K562 (cell line): ENCODE data around the gene BBS1. TPM values are rescaled to one million over a fixed set of nuclear protein-coding genes. Genes with fewer than 3 reads are reported as not detected.

Experiments
- ARNT ChIP-seq, 2 experiments: fragments of 450-650 bp; IDR thresholded peaks; 2 replicates each; pipeline ENCODE4 v1.6.1; 2016; ENCODE audit warnings: mild to moderate bottlenecking in 1 of 2
- BCOR ChIP-seq: fragments of 450-650 bp; IDR thresholded peaks from 2 replicates; pipeline ENCODE4 v1.6.1; 2016
- CC2D1A ChIP-seq: fragments of 450-650 bp; IDR thresholded peaks from 2 replicates; pipeline ENCODE4 v1.6.1; 2017; ENCODE audit warnings: mild to moderate bottlenecking
- CEBPG ChIP-seq, 3 experiments: fragments of 200-800 bp in 1 of 3; sonication (Bioruptor generic) in 1 of 3; sonication (generic) in 1 of 3; formaldehyde crosslinking in 1 of 3; IDR thresholded peaks in 2 of 3; conservative IDR thresholded peaks in 1 of 3; 2 replicates each; pipeline versions ENCODE4 v1.6.1 to v1.8.0; 2016 to 2022; ENCODE audit warnings: missing compliant biosample characterization in 2 of 3, missing genetic modification characterization in 2 of 3, mild to moderate bottlenecking in 1 of 3, missing genetic modification reagents in 1 of 3
- CSDE1 ChIP-seq, 2 experiments: fragments of 450-650 bp; IDR thresholded peaks; 2 replicates each; pipeline ENCODE4 v1.6.1; 2016; ENCODE audit warnings: mild to moderate bottlenecking in 1 of 2
- HDAC1 ChIP-seq, 2 experiments: fragments of 450-650 bp; IDR thresholded peaks; 2 replicates each; pipeline ENCODE4 v1.6.1; 2016 to 2017; ENCODE audit warnings: inconsistent platforms in 1 of 2, mild to moderate bottlenecking in 1 of 2, moderate library complexity in 1 of 2
- HDAC2 ChIP-seq: fragments of 450-650 bp; IDR thresholded peaks from 2 replicates; pipeline ENCODE4 v1.6.1; 2016; ENCODE audit warnings: mild to moderate bottlenecking
- HDGF ChIP-seq: fragments of 450-650 bp; IDR thresholded peaks from 2 replicates; pipeline ENCODE4 v1.6.1; 2016
- KAT7 ChIP-seq: sonication (generic); formaldehyde crosslinking; IDR thresholded peaks from 2 replicates; pipeline ENCODE4 v1.8.0; 2022; ENCODE audit warnings: missing genetic modification reagents, mild to moderate bottlenecking, borderline replicate concordance
- KDM1A ChIP-seq, 2 experiments: fragments of 450-650 bp; IDR thresholded peaks; 2 replicates each; pipeline ENCODE4 v1.6.1; 2016; ENCODE audit warnings: mild to moderate bottlenecking in 2 of 2
- KLF6 ChIP-seq: fragments of 250-450 bp; sonication (Bioruptor Pico); IDR thresholded peaks from 2 replicates; pipeline ENCODE4 v1.4.0; 2020; ENCODE audit warnings: mild to moderate bottlenecking, moderate library complexity, borderline replicate concordance
- LCOR ChIP-seq: sonication (generic); formaldehyde crosslinking; IDR thresholded peaks from 2 replicates; pipeline ENCODE4 v1.8.0; 2022; ENCODE audit warnings: mild to moderate bottlenecking, missing genetic modification reagents
- MCM5 ChIP-seq: fragments of 450-650 bp; IDR thresholded peaks from 2 replicates; pipeline ENCODE4 v1.6.1; 2016; ENCODE audit warnings: low read depth
- MED1 ChIP-seq: sonication (generic); formaldehyde crosslinking; IDR thresholded peaks from 2 replicates; pipeline ENCODE4 v1.8.1; 2023; ENCODE audit warnings: missing genetic modification reagents, borderline replicate concordance
- MEF2D ChIP-seq: conservative IDR thresholded peaks from 2 replicates; pipeline ENCODE4 v1.6.1; 2016; ENCODE audit warnings: low read depth, missing genetic modification characterization, missing compliant biosample characterization
- PHF20 ChIP-seq: fragments of 450-650 bp; IDR thresholded peaks from 2 replicates; pipeline ENCODE4 v1.6.1; 2018; ENCODE audit not compliant: partially characterized antibody
- PTBP1 ChIP-seq: fragments of 200-400 bp; formaldehyde crosslinking; IDR thresholded peaks from 2 replicates; pipeline ENCODE4 v1.6.1; 2017; ENCODE audit warnings: low read depth, low read length
- SMAD4 ChIP-seq: fragments of 250-450 bp; sonication (Bioruptor Pico); conservative IDR thresholded peaks from 2 replicates; pipeline ENCODE4 v1.8.0; 2021; ENCODE audit warnings: inconsistent platforms, mild to moderate bottlenecking, moderate library complexity
- TOE1 ChIP-seq, 2 experiments: fragments of 450-650 bp in 1 of 2; sonication (generic) in 1 of 2; formaldehyde crosslinking in 1 of 2; IDR thresholded peaks; 2 replicates each; pipeline versions ENCODE4 v1.7.1 to v1.8.0; 2016 to 2022; ENCODE audit warnings: borderline replicate concordance in 2 of 2, mild to moderate bottlenecking in 2 of 2, antibody characterized with exemption in 1 of 2, inconsistent platforms in 1 of 2, low read depth in 1 of 2, missing genetic modification reagents in 1 of 2, moderate library complexity in 1 of 2
- TRIM28 ChIP-seq: fragments of 450-650 bp; IDR thresholded peaks from 2 replicates; pipeline ENCODE4 v1.6.1; 2017
- VEZF1 ChIP-seq: fragments of 200-800 bp; sonication (Bioruptor generic); IDR thresholded peaks from 2 replicates; pipeline ENCODE4 v1.6.1; 2017; ENCODE audit warnings: missing genetic modification characterization, missing compliant biosample characterization
- ZFP36 ChIP-seq: fragments of 150-350 bp; IDR thresholded peaks from 2 replicates; pipeline ENCODE4 v1.6.1; 2018; ENCODE audit warnings: low read length, low read depth; ENCODE audit not compliant: partially characterized antibody
- ZNF282 ChIP-seq: sonication (generic); formaldehyde crosslinking; IDR thresholded peaks from 2 replicates; pipeline ENCODE4 v1.8.1; 2023; ENCODE audit warnings: missing genetic modification reagents
- ZNF740 ChIP-seq, 3 experiments: fragments of 200-800 bp in 1 of 3; sonication (Bioruptor generic) in 1 of 3; sonication (generic) in 1 of 3; formaldehyde crosslinking in 1 of 3; IDR thresholded peaks; 2 replicates each; pipeline versions ENCODE4 v1.6.1 to v1.8.0; 2016 to 2022; ENCODE audit warnings: mild to moderate bottlenecking in 2 of 3, missing compliant biosample characterization in 2 of 3, missing genetic modification characterization in 2 of 3, missing genetic modification reagents in 1 of 3
- polyA plus RNA-seq, 8 experiments: library from polyadenylated mRNA; depleted of rRNA in 4 of 8; stranded (reverse) in 5 of 8; unstranded in 3 of 8; fragments of >200 nt; fragmentation: Nextera tagmentation in 2 of 8; fragmentation: Illumina TruSeq in 1 of 8; extraction: Ambion mirVana in 2 of 8; extraction: Trizol in 1 of 8; gene quantifications; 2 replicates each; pipeline versions ENCODE4 v1.2.1 to v1.2.3, GENCODE V29; 2011 to 2014; ENCODE audit warnings: inconsistent platforms in 1 of 8, missing spikeins in 1 of 8
- total RNA-seq, 7 experiments: library from RNA; depleted of rRNA in 6 of 7; stranded (reverse); fragments of >200 nt in 6 of 7; fragmentation: Illumina TruSeq in 2 of 7; extraction: Trizol in 2 of 7; gene quantifications; 2 replicates each; pipeline versions ENCODE4 v1.2.1 to v1.2.3, GENCODE V29; 2011 to 2021; ENCODE audit warnings: low replicate concordance in 1 of 7
- TF ChIP-seq, protein P1 (sequence below): fragments of 450-650 bp; IDR thresholded peaks from 2 replicates; pipeline ENCODE4 v1.7.0; 2016; ENCODE audit warnings: borderline replicate concordance

BBS1 gene
- total and polyA plus RNA-seq, 9 of the 15 experiments (the other 6 are each of a cell fraction or from before 2014, with no cell fraction given), result 9.0 to 19.8 (median 12.1) TPM

DNA sequence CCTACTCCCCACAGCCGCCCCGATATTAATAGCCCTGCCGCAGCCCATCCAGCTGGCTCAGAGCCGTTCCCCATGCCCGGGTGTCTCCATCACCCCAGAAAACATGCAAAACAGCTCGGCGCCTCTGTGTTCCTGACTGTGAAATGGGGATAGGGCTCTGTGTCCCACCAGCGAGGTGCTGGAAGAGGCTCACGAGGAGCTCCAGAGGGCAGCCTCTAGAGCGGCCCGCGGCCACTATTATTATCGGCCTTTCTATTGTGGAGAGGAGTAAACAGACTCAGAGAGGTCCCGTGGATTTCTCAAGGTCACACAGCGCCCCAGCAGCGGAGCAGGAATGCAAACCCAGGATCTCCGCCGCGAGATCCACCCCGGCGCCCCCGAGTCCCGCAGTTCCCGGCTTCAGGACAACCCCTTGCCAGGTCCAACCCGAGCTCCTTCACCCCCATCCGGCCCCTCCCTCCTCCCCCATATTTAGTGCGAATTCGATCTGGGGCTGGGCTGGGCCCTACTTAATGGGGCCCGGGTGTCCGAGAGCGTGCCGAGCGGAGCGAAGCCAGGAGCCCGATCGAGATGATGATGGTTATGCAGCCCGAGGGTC lies 36.0 kb downstream of the BBS1 start, which contains the start of gene ACTN3 (continued):
- TF ChIP-seq TRIM28, result no peak
- no peak for TF ChIP-seq MED1 (CRISPR knock-in tag)
- TF ChIP-seq MEF2D (tag), result no peak
- no peak for TF ChIP-seq ZNF740 (CRISPR knock-in tag; IDR thresholded peaks at IDR 0.05)
- TF ChIP-seq ZNF740 (tag; IDR thresholded peaks at IDR 0.05), result 0 out of 4 replicates have a peak, but pooled peaks of 1 of the 2 experiments have one; percentile 9
- peak; percentile 99 for TF ChIP-seq HDAC2
- no peak for TF ChIP-seq KLF6 (CRISPR knock-in tag)
- no peak for TF ChIP-seq CSDE1 (IDR thresholded peaks at IDR 0.05)
- peak; percentile 100 for TF ChIP-seq BCOR
- TF ChIP-seq PTBP1, result peak; percentile 96
- peak; percentile 92 for TF ChIP-seq ZFP36
- TF ChIP-seq CEBPG (CRISPR knock-in tag; IDR thresholded peaks at IDR 0.05), result no peak
- TF ChIP-seq CEBPG (tag; conservative IDR thresholded peaks at IDR 0.05 in 1 of 2, IDR thresholded peaks at IDR 0.05 in 1 of 2), result no peak
- peak in 1 of 2 experiments; percentile 84; a peak in 2 of 4 replicates for TF ChIP-seq HDAC1 (IDR thresholded peaks at IDR 0.05)
- TF ChIP-seq PHF20, result peak; percentile 69
- TF ChIP-seq TOE1 (IDR thresholded peaks at IDR 0.05; ENCODE audit: borderline replicate concordance), result peak; percentile 49; the same call in 1 of the 2 replicates
- TF ChIP-seq TOE1 (CRISPR knock-in tag; IDR thresholded peaks at IDR 0.05; ENCODE audit: borderline replicate concordance, low read depth), result no peak
- peak; percentile 65 for TF ChIP-seq VEZF1 (CRISPR knock-in tag)
- TF ChIP-seq SMAD4 (CRISPR knock-in tag), result no peak
- TF ChIP-seq KAT7, result 0 out of 2 replicates have a peak, but pooled peaks have one; percentile 16
- 0 out of 4 replicates have a peak, but pooled peaks of 1 of the 2 experiments have one; percentile 63 for TF ChIP-seq ARNT (IDR thresholded peaks at IDR 0.05)
- TF ChIP-seq, protein P1, sequence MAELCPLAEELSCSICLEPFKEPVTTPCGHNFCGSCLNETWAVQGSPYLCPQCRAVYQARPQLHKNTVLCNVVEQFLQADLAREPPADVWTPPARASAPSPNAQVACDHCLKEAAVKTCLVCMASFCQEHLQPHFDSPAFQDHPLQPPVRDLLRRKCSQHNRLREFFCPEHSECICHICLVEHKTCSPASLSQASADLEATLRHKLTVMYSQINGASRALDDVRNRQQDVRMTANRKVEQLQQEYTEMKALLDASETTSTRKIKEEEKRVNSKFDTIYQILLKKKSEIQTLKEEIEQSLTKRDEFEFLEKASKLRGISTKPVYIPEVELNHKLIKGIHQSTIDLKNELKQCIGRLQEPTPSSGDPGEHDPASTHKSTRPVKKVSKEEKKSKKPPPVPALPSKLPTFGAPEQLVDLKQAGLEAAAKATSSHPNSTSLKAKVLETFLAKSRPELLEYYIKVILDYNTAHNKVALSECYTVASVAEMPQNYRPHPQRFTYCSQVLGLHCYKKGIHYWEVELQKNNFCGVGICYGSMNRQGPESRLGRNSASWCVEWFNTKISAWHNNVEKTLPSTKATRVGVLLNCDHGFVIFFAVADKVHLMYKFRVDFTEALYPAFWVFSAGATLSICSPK, result 0 out of 2 replicates have a peak, but pooled peaks have one; percentile 52
- TF ChIP-seq ZNF282 (CRISPR knock-in tag), result no peak
- TF ChIP-seq CC2D1A, result peak; percentile 75; the same call in 1 of the 2 replicates
- TF ChIP-seq HDGF, result peak; percentile 95; the same call in 1 of the 2 replicates
- TF ChIP-seq MCM5, result no peak
- peak; percentile 95 to 97 for TF ChIP-seq KDM1A (IDR thresholded peaks at IDR 0.05)
- 0 out of 2 replicates have a peak, but pooled peaks have one; percentile 16 for TF ChIP-seq LCOR
